Activated T-cell treated with anti-CD3 and anti-CD28 coated beads for 1 hour (primary cell): Measurements from ENCODE around the gene ZNF593OS.

ENCODE experiments used
- DNase-seq: peaks from one replicate; pipeline ENCODE4 v3.0.0-alpha.2; 2020; ENCODE audit warnings: low read depth

ZNF593OS gene

GRCh38 chr1:26158908-26159742 is 12.5 kb downstream of the ZNF593OS start, which contains the start of gene FAM110D:
FAM110D (plus strand) TSS chr1:26159079; CDS start chr1:26161292, 2,213 bp downstream.
- DNase-seq: no peak

GRCh38 chr1:26158271-26158907 is 13.2 kb downstream of the ZNF593OS start:
- no peak for DNase-seq

- no peak for DNase-seq
Measured at GRCh38 chr1:26156285-26157038, 15.2 kb downstream of the ZNF593OS start.

- DNase-seq: no peak
Measured at GRCh38 chr1:26155370-26156284, 16.0 kb downstream of the ZNF593OS start.

GRCh38 chr1:26154750-26155149 is 16.9 kb downstream of the ZNF593OS start:
- no peak for DNase-seq

GRCh38 chr1:26153966-26154532 is 17.6 kb downstream of the ZNF593OS start:
- DNase-seq: no peak

- DNase-seq: no peak
Measured at GRCh38 chr1:26148887-26149286, 22.7 kb downstream of the ZNF593OS start.

GRCh38 chr1:26145960-26146294 is 25.7 kb downstream of the ZNF593OS start:
- no peak for DNase-seq

- DNase-seq: peak; percentile 69
Measured at GRCh38 chr1:26145041-26145959, 26.3 kb downstream of the ZNF593OS start.

- no peak for DNase-seq
Measured at GRCh38 chr1:26142159-26142558, 29.5 kb downstream of the ZNF593OS start.

- no peak for DNase-seq
Measured at GRCh38 chr1:26138974-26139558, 32.6 kb downstream of the ZNF593OS start.

- DNase-seq: no peak
Measured at GRCh38 chr1:26134466-26134865, 37.2 kb downstream of the ZNF593OS start.

- no peak for DNase-seq
Measured at GRCh38 chr1:26132834-26133167, 38.8 kb downstream of the ZNF593OS start.

GRCh38 chr1:26132128-26132833 is 39.4 kb downstream of the ZNF593OS start:
- DNase-seq: no peak

GRCh38 chr1:26130695-26131094 is 40.9 kb downstream of the ZNF593OS start:
- no peak for DNase-seq

GRCh38 chr1:26129778-26130177 is 41.9 kb downstream of the ZNF593OS start:
- DNase-seq: no peak

GRCh38 chr1:26127235-26128163 is 44.1 kb downstream of the ZNF593OS start:
- no peak for DNase-seq
